Common myeloid progenitor, CD34-positive (primary cell): ENCODE data around the gene SSBP3.

Experiments
- CTCF ChIA-PET: fragments of 350-600 bp; sonication (Branson Sonifier 250); formaldehyde crosslinking; loops from one replicate; lab custom pipeline; 2021; ENCODE audit warnings: antibody characterized with exemption; lab: Charles Lee
- POLR2A ChIA-PET: fragments of 350-600 bp; sonication (Branson Sonifier 250); formaldehyde crosslinking; loops from one replicate; lab custom pipeline; 2021; ENCODE audit warnings: antibody characterized with exemption; lab: Charles Lee
- DNase-seq, 3 donors: peaks; one replicate each; pipeline versions ENCODE4 v3.0.0 to v3.0.0-alpha.2; 2013
- H3K27ac ChIP-seq, 2 experiments: 1 replicate in 1 of 2; 2 replicates in 1 of 2; pipeline ENCODE4 v1.7.0; 2013; ENCODE audit warnings: inconsistent platforms in 2 of 2, low read length in 2 of 2, mild to moderate bottlenecking in 2 of 2, low read depth in 1 of 2, moderate library complexity in 1 of 2; ENCODE audit not compliant: severe bottlenecking in 2 of 2, insufficient read depth in 1 of 2, poor library complexity in 1 of 2
- H3K27me3 ChIP-seq, 5 experiments: replicated peaks in 2 of 5; 1 replicate in 3 of 5; 2 replicates in 2 of 5; pipeline versions ENCODE4 v1.6.1 to v1.7.0; 2013; ENCODE audit warnings: low read length in 4 of 5, mild to moderate bottlenecking in 2 of 5, moderate library complexity in 2 of 5, inconsistent platforms in 1 of 5; ENCODE audit not compliant: insufficient read depth in 5 of 5, control insufficient read depth in 4 of 5
- H3K36me3 ChIP-seq, 4 experiments: 1 replicate in 2 of 4; 2 replicates in 2 of 4; pipeline versions ENCODE4 v1.6.1 to v1.7.0; 2013; ENCODE audit warnings: low read length in 3 of 4, control low read depth in 1 of 4, mild to moderate bottlenecking in 1 of 4; ENCODE audit not compliant: control insufficient read depth in 4 of 4, insufficient read depth in 4 of 4
- H3K4me1 ChIP-seq, 4 experiments: 1 replicate in 3 of 4; 2 replicates in 1 of 4; pipeline versions ENCODE4 v1.6.1 to v1.7.1; 2013; ENCODE audit warnings: low read length in 3 of 4, mild to moderate bottlenecking in 3 of 4, control low read depth in 1 of 4, inconsistent platforms in 1 of 4, moderate library complexity in 1 of 4; ENCODE audit not compliant: control insufficient read depth in 4 of 4, insufficient read depth in 4 of 4; ENCODE audit errors: control extremely low read depth in 1 of 4
- H3K4me3 ChIP-seq, 7 experiments: 1 replicate in 4 of 7; 2 replicates in 3 of 7; pipeline versions ENCODE4 v1.5.1 to v1.7.0; 2013; ENCODE audit warnings: mild to moderate bottlenecking in 7 of 7, low read length in 6 of 7, moderate library complexity in 6 of 7, inconsistent platforms in 2 of 7, low read depth in 2 of 7, control low read depth in 1 of 7; ENCODE audit not compliant: insufficient read depth in 4 of 7, control insufficient read depth in 1 of 7; ENCODE audit errors: extremely low read depth in 1 of 7
- H3K9me3 ChIP-seq, 5 experiments: 1 replicate in 4 of 5; 2 replicates in 1 of 5; pipeline versions ENCODE4 v1.6.1 to v1.7.1; 2013; ENCODE audit warnings: low read length in 4 of 5, mild to moderate bottlenecking in 2 of 5, inconsistent platforms in 1 of 5, low read depth in 1 of 5, moderate library complexity in 1 of 5; ENCODE audit not compliant: control insufficient read depth in 4 of 5, insufficient read depth in 2 of 5; ENCODE audit errors: control extremely low read depth in 1 of 5
- WGBS: methylation state at CpG from one replicate; pipeline ENCODE4 v1.1.5; 2013; ENCODE audit not compliant: insufficient coverage; 5-methylcytosine and 5-hydroxymethylcytosine counted together

SSBP3 gene

GRCh38 chr1:54376430-54377039 lies 29.7 kb downstream of the SSBP3 start:
- ChIA-PET POLR2A (no interaction called here), CTCF (interaction anchor here (1.1 kb wide), 1 partner anchor 18 kb away, joined by 3 read pairs; no protein-coding TSS in a partner anchor)
- peak overlapping the region in 1 of 2 experiments; percentile 84 for H3K27ac ChIP-seq
- no peaks in the 10 kb centered on the region for H3K9me3 ChIP-seq
- peaks cover 12 to 98% (median 86%) of the 10 kb centered on the region in 4 experiments for H3K4me1 ChIP-seq
- no peaks in the 10 kb centered on the region for H3K27me3 ChIP-seq
- H3K36me3 ChIP-seq, result peaks cover 0 to 57% (median 15%) of the 10 kb centered on the region in 4 experiments
- no peak for DNase-seq
- no peak overlapping the region for H3K4me3 ChIP-seq
- 89% methylated on average over 7 of the region's 7 CpGs for WGBS

- ChIA-PET CTCF (interaction anchor here (0.7 to 1.1 kb wide), 3 partner anchors 10 to 63 kb away, joined by 3 to 4 read pairs (median 3); no protein-coding TSS in a partner anchor), POLR2A (no interaction called here)
- H3K27me3 ChIP-seq, result no peaks in the 10 kb centered on the region
- 67% methylated on average over 4 of the region's 8 CpGs for WGBS
- H3K36me3 ChIP-seq, result peaks cover 0 to 57% (median 14%) of the 10 kb centered on the region in 4 experiments
- H3K27ac ChIP-seq, result peak overlapping the region in 1 of 2 experiments; percentile 60
- DNase-seq, result peak; percentile 40 to 75 (median 59)
- H3K9me3 ChIP-seq, result no peaks in the 10 kb centered on the region
- H3K4me1 ChIP-seq, result peaks cover 12 to 96% (median 86%) of the 10 kb centered on the region in 4 experiments
- no peak overlapping the region for H3K4me3 ChIP-seq
These were observed 30.3 kb downstream of the SSBP3 start for GRCh38 chr1:54375712-54376429.

GRCh38 chr1:54375298-54375697 lies 30.9 kb downstream of the SSBP3 start:
- H3K4me3 ChIP-seq, result no peak overlapping the region
- H3K9me3 ChIP-seq, result no peaks in the 10 kb centered on the region
- peaks cover 2 to 57% (median 11%) of the 10 kb centered on the region in 4 experiments for H3K36me3 ChIP-seq
- peak overlapping the region in 1 of 2 experiments; percentile 60 for H3K27ac ChIP-seq
- WGBS, result no CpG with 5 or more reads among the region's 3 CpGs
- DNase-seq, result no peak
- H3K27me3 ChIP-seq, result no peaks in the 10 kb centered on the region
- POLR2A ChIA-PET, result no interaction called here
- CTCF ChIA-PET, result interaction anchor here (0.6 to 1.3 kb wide), 6 partner anchors 10 to 114 kb away, joined by 3 to 5 read pairs (median 4); no protein-coding TSS in a partner anchor
- H3K4me1 ChIP-seq, result peaks cover 12 to 91% (median 84%) of the 10 kb centered on the region in 4 experiments

- DNase-seq, result no peak
- H3K4me1 ChIP-seq, result peaks cover 12 to 86% (median 79%) of the 10 kb centered on the region in 4 experiments
- no peak overlapping the region for H3K4me3 ChIP-seq
- POLR2A ChIA-PET, result no interaction called here
- CTCF ChIA-PET, result interaction anchor here (0.6 to 1.3 kb wide), 5 partner anchors 11 to 114 kb away, joined by 3 to 5 read pairs (median 4); no protein-coding TSS in a partner anchor
- H3K9me3 ChIP-seq, result no peaks in the 10 kb centered on the region
- H3K27ac ChIP-seq, result peak overlapping the region in 1 of 2 experiments; percentile 30
- H3K27me3 ChIP-seq, result no peaks in the 10 kb centered on the region
- H3K36me3 ChIP-seq, result peaks cover 6 to 57% (median 13%) of the 10 kb centered on the region in 4 experiments
- WGBS, result 95% methylated on average over 8 of the region's 8 CpGs
These were observed 31.4 kb downstream of the SSBP3 start for GRCh38 chr1:54374766-54375165.

- H3K27ac ChIP-seq, result peak overlapping the region in 1 of 2 experiments; percentile 83
- CTCF ChIA-PET, result interaction anchor here (0.9 kb wide), 1 partner anchor 15 kb away, joined by 3 read pairs; no protein-coding TSS in a partner anchor
- no peaks in the 10 kb centered on the region for H3K27me3 ChIP-seq
- peaks cover 6 to 52% (median 16%) of the 10 kb centered on the region in 4 experiments for H3K36me3 ChIP-seq
- DNase-seq, result peak; percentile 76 to 89 (median 85)
- peak overlapping the region in 2 of 7 experiments; percentile 8 to 28 for H3K4me3 ChIP-seq
- H3K4me1 ChIP-seq, result peaks cover 10 to 68% (median 61%) of the 10 kb centered on the region in 4 experiments
- H3K9me3 ChIP-seq, result no peaks in the 10 kb centered on the region
- 2% methylated on average over 7 of the region's 8 CpGs for WGBS
- POLR2A ChIA-PET, result no interaction called here
These were observed 33.2 kb downstream of the SSBP3 start for GRCh38 chr1:54372978-54373377.

GRCh38 chr1:54371942-54372275 lies 34.3 kb downstream of the SSBP3 start:
- ChIA-PET POLR2A (no interaction called here), CTCF (no interaction called here)
- no peaks in the 10 kb centered on the region for H3K9me3 ChIP-seq
- peaks cover 7 to 57% (median 51%) of the 10 kb centered on the region in 4 experiments for H3K4me1 ChIP-seq
- H3K27ac ChIP-seq, result peak overlapping the region in 1 of 2 experiments; percentile 62
- H3K4me3 ChIP-seq, result no peak overlapping the region
- no peaks in the 10 kb centered on the region for H3K27me3 ChIP-seq
- H3K36me3 ChIP-seq, result peaks cover 6 to 54% (median 22%) of the 10 kb centered on the region in 4 experiments
- DNase-seq, result no peak
- 54% methylated on average over 3 of the region's 4 CpGs for WGBS
